ENCODE results near the gene PBLD. TPM values are rescaled to one million over a fixed set of nuclear protein-coding genes. Genes with fewer than 3 reads are reported as not detected.
"Not testable (repeated sequence)": the region's sequence is repeated elsewhere in the genome, so short reads cannot be mapped to it uniquely, and the experiment has no call there.

PBLD gene
- polyA plus RNA-seq, 1 experiment, result 1.1 TPM

DNA sequence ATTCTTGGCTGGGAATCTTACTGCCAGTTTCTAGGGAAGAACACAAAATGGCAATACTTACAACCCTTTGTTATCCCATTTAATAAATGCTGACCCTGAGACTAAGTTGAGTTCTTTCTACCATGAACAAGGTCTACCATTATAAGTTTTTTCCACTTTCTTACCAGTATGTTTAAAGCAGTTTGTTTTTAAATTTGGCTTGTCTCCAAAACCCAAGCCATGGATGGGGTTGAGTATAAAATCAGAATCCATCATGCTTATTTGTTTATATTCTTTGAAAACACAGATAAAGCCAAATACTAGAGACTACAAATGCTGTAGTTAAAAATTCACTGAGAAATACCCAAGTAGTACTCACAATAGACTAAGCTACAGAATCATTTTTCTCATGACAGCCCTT is 42.0 kb downstream of the PBLD start:
- ChIA-PET POLR2A (no interaction called here), CTCF (no interaction called here)
- TF ChIP-seq CTCF (IDR thresholded peaks at IDR 0.05; ENCODE audit: insufficient read depth, low read depth, low read length), result no peak
- Histone ChIP-seq H3K27me3 (ENCODE audit: control insufficient read depth, insufficient read depth, low read length) (no peaks in the 10 kb centered on the region), H3K4me3 (ENCODE audit: low read depth, low read length) (no peak overlapping the region), H3K36me3 (ENCODE audit: control insufficient read depth, insufficient read depth, low read length) (no peaks in the 10 kb centered on the region)
- no peak for DNase-seq (ENCODE audit: low read depth)

- POLR2A ChIA-PET, result no interaction called here
- Histone ChIP-seq H3K4me3 (ENCODE audit: low read depth, low read length) (no peak overlapping the region), H3K27me3 (ENCODE audit: control insufficient read depth, insufficient read depth, low read length) (no peaks in the 10 kb centered on the region), H3K36me3 (ENCODE audit: control insufficient read depth, insufficient read depth, low read length) (no peaks in the 10 kb centered on the region)
- no peak for DNase-seq (ENCODE audit: low read depth)
- TF ChIP-seq CTCF (IDR thresholded peaks at IDR 0.05; ENCODE audit: insufficient read depth, low read depth, low read length), result no peak
- CTCF ChIA-PET, result interaction anchor here (0.6 to 1.3 kb wide), 6 partner anchors 15 to 575 kb away, joined by 3 to 4 read pairs (median 3); no protein-coding TSS in a partner anchor
Measured at GRCh38 chr10:68288717-68289116, 44.0 kb downstream of the PBLD start.

- CTCF ChIA-PET, result interaction anchor here (1.5 kb wide), 1 partner anchor 12 kb away, joined by 3 read pairs; no protein-coding TSS in a partner anchor
- no peaks in the 10 kb centered on the region for H3K36me3 ChIP-seq (ENCODE audit: control insufficient read depth, insufficient read depth, low read length)
- no peak overlapping the region for H3K4me3 ChIP-seq (ENCODE audit: low read depth, low read length)
- no peak for DNase-seq (ENCODE audit: low read depth)
- H3K27me3 ChIP-seq (ENCODE audit: control insufficient read depth, insufficient read depth, low read length), result no peaks in the 10 kb centered on the region
- POLR2A ChIA-PET, result no interaction called here
- no peak for TF ChIP-seq CTCF (IDR thresholded peaks at IDR 0.05; ENCODE audit: insufficient read depth, low read depth, low read length)
Measured at GRCh38 chr10:68284062-68285001, 48.4 kb downstream of the PBLD start.

DNA sequence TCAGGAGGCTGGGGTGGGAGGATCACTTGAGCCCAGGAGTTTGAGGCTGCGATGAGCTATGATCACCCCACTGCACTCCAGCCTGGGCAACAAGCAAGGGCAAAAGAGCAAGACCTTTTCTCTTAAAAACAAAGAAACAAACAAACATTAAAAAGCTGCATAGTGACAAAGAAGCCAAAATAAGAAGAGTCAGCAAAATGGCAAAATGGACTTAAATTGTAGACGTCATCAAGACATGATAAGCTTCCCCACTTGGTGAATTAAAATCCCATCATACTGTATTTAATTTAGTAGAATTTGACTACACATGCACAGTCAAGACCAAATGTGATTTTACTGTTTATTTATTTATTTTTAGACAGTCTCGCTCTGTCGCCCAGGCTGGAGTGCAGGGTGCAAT is 52.0 kb downstream of the PBLD start:
- no peak for DNase-seq (ENCODE audit: low read depth)
- H3K36me3 ChIP-seq (ENCODE audit: control insufficient read depth, insufficient read depth, low read length), result no peaks in the 10 kb centered on the region
- no peak overlapping the region for H3K4me3 ChIP-seq (ENCODE audit: low read depth, low read length)
- ChIA-PET POLR2A (no interaction called here), CTCF (interaction anchor here (1.1 to 1.3 kb wide), 2 partner anchors 21 to 30 kb away, joined by 3 read pairs; no protein-coding TSS in a partner anchor)
- no peaks in the 10 kb centered on the region for H3K27me3 ChIP-seq (ENCODE audit: control insufficient read depth, insufficient read depth, low read length)
- no peak for TF ChIP-seq CTCF (IDR thresholded peaks at IDR 0.05; ENCODE audit: insufficient read depth, low read depth, low read length)

GRCh38 chr10:68278906-68279753 is 53.6 kb downstream of the PBLD start:
- H3K4me3 ChIP-seq (ENCODE audit: low read depth, low read length); POLR2A ChIA-PET; CTCF ChIA-PET; H3K27me3 ChIP-seq (ENCODE audit: control insufficient read depth, insufficient read depth, low read length); H3K36me3 ChIP-seq (ENCODE audit: control insufficient read depth, insufficient read depth, low read length); DNase-seq (ENCODE audit: low read depth): not testable (repeated sequence)

- H3K36me3 ChIP-seq (ENCODE audit: control insufficient read depth, insufficient read depth, low read length); DNase-seq (ENCODE audit: low read depth); H3K27me3 ChIP-seq (ENCODE audit: control insufficient read depth, insufficient read depth, low read length); H3K4me3 ChIP-seq (ENCODE audit: low read depth, low read length); POLR2A ChIA-PET: not testable (repeated sequence)
- CTCF ChIA-PET, result interaction anchor here (0.6 kb wide), 1 partner anchor 71 kb away, joined by 4 read pairs; no protein-coding TSS in a partner anchor
Measured at GRCh38 chr10:68277814-68278213, 54.9 kb downstream of the PBLD start.

All from BJ (cell line).